Stimulated activated CD8-positive, alpha-beta memory T cell treated with anti-CD3 and anti-CD28 coated beads, Interleukin-12 subunit alpha, Interleukin-12 subunit beta, amount 100 ng/mL, for 4 hours (primary cell): ENCODE data around the gene NDUFA5.
"Not testable (repeated sequence)": the region's sequence is repeated elsewhere in the genome, so short reads cannot be mapped to it uniquely, and the experiment has no call there.

ENCODE experiments used
- DNase-seq: peaks from one replicate; pipeline ENCODE4 v3.0.0-alpha.2; 2020; ENCODE audit warnings: low read depth

NDUFA5 gene

DNA sequence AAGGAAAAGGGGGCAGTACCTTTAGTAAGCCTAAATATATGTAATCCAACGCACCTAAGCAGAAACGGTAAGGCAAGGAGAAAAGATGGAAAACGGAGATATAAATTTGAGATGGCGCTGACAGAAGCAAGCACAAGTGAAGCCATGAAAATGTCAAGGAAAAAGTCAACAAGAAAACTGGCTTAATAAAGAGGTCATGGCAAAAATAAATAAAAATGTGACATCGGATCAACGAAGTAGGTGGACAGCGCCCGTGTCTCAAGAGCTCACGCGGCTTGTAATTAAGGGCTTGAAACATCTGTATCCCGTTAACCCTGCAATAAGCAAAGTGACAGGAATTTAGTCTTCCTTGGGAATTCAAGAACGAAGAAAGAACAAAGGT lies 611 bp downstream of the NDUFA5 start:
- no peak for DNase-seq

DNA sequence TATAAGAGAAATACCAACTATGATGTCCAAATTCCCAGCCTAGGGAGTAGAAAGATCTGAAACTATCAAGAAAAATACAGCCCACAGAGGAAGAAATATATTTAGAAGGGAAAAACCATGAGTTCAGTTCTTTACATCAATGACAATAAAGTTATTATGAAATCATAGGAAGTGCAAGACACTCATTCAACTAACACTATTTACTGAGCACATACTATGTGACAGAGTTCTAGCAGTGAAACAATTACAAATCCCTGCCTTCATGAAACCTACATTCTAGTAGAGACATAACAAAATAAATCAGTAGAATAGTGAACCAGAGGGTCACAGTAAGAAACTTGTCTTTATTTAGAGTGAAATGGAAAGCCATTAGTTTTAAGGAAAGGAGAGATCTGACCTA lies 2.1 kb downstream of the NDUFA5 start:
- DNase-seq, result no peak

DNA sequence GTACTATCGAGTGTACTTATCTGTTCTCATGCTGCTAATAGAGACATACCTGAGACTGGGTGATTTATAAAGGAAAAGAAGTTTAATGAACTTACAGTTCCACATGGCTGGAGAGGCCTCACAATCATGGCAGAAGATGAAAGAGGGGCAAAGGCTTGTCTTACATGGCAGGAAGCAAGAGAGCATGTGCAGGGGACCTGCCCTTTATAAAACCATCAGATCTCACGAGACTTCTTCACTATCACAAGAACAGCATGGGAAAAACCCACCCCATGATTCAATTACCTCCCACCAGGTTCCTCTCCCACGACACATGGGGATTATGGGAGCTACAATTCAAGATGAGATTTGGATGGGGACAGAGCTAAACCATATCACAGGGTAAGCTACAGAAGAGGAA lies 4.5 kb downstream of the NDUFA5 start:
- no peak for DNase-seq

DNA sequence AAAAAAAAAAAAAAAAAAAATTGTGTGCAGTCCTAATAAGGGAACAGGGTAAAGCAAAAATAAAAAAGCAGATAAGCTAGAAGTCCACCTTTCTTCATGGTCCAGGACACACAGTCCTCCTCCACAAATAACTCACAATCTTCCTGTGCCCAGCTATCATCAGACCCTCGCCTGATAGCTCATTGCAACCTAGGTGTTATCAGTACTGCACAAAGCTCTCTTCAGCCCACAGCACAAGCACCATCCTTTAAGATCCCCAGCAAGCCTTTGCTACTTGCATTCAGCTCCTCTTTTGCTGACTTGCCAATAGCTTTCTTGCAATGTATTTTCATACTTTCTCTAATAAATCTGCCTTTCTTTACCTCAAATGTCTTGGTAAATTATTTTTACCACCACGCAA lies 5.0 kb downstream of the NDUFA5 start:
- DNase-seq, result no peak

DNA sequence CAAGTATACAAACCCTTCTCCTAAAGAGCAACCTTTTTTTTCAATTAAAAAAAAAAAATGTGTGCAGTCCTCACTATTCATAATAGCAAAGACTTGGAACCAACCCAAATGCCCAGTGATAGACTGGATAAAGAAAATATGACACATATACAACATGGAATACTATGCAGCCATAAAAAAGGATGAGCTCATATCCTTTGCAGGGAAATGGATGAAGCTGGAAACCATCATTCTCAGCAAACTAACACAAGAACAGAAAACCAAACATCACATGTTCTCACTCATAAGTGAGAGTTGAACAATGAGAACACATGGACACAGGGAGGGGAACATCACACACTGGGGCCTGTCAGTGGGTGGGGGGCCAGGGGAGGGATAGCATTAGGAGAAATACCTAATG lies 5.5 kb downstream of the NDUFA5 start:
- DNase-seq, result not testable (repeated sequence)

DNA sequence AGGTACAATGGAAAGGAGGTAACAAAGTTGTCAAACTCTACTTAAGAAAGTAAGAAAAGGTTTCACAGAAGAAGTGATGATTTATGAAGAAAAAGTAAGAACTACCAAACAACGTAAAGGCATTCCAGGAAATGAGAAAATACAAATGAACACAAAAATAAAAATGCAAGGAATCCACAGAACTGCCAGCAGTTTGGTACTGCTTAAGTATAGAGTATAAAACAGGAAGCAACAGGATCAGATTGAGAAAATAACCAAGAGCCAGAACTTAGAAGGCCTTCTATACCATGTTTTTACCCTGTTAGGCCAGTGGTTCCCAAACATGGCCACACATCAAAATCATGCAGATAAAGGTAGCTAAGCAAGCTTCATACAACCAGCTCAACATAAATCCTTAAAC lies 9.2 kb downstream of the NDUFA5 start:
- no peak for DNase-seq

DNA sequence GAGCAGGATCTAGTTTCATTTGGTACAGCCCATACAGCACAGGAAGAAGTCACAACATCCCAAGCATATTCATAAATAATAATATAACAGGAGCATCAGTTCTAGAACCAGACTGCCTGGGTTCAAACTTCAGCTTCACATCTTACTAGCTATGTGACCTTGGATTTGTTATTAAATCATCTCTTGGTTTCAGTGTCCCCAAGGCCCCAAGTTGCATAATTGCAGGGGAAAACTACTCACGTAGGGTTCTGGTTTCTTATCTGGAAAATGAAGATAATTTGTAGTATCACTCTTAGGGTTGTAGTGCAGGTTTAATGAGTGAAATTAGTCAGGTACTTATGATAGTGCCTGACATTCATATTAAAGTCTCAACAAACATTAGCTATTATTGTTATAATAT lies 17.7 kb downstream of the NDUFA5 start:
- no peak for DNase-seq

DNA sequence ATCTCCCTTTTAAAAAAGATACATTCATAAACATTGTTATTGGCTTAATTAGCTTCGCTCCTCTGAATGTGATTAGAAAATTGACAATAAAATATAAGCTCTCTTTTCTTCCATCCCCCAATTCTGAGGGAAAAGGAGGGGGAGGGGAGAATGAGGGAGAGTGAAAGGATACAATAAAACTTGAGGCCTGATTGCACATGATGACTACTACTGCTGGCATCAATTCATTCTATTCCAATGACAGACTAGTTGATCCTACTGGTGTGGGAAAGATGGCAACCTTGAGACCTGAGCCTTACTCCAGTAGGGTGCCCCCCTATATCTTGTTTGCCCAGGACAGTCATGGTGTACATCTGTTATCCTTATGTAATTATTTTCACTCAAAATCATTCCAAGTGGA lies 18.7 kb downstream of the NDUFA5 start:
- DNase-seq, result no peak

DNA sequence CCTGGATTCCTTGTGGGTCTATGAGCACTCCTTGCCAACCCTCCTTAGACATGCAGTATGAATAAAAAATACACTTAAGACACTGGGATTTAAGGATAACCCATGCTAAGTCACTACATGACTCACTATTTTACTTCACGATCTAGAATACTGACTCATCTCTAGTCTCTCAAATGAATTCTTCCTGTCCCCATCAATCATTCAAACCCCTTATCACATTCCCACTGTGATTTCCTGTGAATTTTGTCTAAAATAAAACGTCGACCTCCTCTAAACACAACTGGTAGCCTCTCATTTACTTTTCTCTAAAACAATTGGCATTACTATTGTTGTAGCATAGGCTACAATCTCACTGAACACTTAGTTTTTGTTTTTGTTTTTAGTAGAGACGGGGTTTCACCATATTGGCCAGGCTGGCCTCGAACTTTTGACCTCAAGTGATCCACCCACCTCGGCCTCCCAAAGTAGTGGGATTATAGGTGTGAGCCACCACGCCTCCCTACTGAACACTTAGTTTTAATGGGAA lies 19.4 kb downstream of the NDUFA5 start:
- DNase-seq, result no peak

DNA sequence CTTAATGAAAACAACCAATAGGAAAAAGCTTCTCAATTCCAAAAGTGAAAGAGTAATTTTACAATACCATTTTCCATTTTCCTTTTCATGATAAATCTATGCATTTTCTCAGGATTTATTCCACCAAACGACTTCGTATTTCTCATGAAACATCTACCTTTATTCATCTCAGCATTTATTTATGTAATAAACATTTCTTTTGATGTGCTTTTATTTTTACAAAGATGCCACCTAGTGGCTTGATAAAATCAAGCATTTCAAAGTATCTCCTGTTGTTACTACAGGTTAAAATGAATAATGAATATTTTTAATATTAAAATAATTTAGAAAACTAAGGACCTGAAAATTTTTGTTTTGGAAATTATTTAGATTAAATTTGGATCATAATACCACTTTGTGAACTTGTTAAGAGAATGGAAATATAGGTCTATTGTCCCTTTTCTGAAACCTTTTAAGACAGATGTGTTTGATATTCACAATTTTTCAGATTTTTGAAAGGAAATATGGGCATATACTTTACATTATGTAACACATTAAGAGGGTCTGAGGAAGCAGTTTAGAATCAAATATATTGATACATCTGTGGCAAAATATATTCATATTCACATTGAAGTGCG lies 20.5 kb downstream of the NDUFA5 start:
- no peak for DNase-seq

DNA sequence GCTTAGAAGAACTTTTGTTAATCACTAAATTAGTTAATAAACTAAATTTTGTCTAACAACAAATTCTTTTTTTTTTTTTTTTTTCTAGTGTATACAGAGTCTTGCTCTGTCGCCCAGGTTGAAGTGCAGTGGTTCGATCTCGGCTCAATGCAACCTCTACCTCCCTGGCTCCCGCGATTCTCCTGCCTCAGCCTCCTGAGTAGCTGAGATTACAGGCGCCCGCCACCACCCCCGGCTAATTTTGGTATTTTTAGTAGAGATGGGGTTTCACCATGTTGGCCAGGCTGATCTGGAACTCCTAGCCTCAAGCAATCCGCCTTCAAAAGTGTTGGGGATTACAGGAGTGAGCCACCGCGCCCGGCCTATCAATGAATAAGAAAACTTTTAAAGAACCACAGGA lies 22.1 kb downstream of the NDUFA5 start:
- DNase-seq, result no peak

DNA sequence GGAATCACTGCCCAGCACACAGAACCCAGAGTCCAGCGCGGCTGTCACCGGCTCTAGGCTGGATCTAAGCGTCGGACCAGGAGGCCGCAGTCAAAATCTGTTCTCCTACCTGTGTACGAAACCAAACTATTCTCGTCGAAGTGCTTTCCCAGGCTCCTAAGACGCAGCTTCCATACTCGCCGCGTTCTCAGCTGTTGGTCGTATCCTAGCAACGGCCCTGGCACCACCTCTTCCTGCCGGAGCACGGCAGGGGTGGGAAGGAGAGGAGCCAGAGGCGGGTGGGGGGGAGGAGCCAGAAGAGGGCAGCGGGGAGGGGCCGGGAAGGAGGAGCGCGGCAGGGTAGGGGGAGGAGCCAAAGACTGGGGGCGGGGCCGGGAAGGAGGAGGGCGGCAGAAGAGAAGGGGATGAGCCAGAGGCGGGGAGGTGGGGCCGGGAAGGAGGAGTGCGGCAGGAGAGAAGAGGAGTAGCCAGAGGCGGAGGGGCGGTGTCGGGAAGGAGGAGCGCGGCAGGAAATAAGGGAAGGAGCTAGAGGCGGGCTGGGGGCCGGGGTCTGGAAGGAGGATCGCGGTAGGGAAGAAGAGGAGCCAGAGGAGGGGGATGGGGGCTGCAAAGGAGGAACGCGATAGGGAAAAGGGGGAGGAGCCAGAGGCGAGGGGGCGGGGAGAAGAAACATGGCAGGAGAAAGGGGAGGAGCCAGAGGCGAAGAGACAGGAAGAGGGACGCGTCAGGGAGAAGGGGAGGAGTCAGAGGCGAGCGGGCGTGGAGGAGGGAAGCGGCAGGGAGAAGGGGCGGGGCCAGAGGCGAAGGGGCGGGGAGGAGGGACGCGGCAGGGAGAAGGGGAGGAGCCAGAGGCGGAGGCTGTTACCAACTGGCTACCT lies 23.0 kb downstream of the NDUFA5 start, which contains the start of gene IQUB:
IQUB (minus strand) TSS at position 213 of the 878 bp plus-strand sequence. CDS start 22,255 bp downstream, outside the sequence.
- peak; percentile 88 for DNase-seq

DNA sequence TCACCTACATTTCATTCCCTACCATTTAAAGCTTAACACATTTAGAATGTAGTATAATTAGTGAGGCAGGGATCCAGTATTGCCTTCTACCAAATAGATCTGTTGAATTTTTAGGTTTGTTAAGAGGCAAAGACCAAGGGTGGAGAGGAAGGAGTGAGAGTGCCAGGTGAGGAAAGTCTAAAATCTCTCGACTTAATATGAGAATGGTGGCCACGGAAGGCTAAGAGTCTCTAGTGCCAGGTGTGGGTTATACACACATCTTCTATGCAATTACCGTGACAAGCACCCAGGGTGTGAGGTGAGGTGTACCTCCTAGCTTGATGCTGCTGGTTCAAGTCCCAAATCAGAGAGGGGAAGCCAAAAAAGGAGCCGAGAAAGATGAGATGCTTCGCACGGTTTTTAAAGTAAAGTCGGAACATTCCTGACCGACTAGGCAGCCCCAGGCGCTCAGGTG lies 23.7 kb downstream of the NDUFA5 start:
- DNase-seq, result no peak

DNA sequence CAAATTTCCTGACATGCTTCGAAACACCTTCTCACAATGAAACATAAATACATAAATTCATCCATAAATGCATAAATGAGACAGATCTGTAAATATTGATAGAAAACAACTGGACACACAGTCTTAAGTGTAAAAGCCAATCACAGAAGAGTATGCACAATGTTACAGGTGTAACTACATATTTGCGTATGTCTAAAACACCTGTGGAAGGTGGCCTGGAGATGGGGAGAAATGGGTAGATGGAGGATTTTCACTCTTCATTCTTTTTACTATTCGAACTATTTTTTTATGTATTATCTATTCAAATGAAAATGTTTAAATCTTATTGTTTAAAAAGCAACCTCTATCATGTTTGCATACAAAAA lies 24.1 kb downstream of the NDUFA5 start:
- DNase-seq, result no peak

DNA sequence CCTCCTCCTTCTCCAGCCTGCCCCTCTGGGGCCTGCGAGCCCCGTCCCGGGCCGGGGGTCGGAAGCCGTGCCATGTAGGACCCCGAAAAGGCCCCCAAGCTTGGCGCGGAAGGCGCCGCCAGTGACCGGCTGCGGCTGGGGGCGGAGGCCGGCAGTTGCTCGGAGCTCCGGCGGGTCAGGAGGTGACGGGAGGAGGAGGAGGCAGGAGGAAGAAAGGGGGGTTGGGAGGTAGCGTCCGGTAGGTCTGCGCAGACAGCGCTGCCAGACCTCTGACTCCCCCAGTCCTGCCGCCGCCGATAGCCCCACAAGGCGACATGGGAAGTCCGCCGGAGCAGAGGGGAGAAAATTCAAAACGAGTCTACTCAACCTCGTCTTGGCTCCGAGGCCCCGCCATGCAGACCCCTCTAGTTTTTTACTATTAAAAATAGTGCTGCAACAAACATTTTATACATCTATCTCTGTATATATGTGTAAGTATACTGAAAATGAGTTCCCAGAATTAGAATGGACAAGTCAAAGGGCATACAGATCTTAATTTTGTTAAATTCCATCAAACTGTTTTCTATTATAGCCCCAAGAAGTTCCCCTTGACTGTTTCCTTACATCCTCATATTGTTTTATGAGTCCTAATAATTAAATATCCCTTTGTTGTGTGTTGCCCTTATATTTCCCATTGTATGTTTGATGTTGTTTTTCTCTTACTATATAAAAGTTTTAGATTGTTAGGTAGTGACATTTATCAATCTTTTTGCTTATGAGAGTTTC lies 24.6 kb downstream of the NDUFA5 start:
- not testable (repeated sequence) for DNase-seq

DNA sequence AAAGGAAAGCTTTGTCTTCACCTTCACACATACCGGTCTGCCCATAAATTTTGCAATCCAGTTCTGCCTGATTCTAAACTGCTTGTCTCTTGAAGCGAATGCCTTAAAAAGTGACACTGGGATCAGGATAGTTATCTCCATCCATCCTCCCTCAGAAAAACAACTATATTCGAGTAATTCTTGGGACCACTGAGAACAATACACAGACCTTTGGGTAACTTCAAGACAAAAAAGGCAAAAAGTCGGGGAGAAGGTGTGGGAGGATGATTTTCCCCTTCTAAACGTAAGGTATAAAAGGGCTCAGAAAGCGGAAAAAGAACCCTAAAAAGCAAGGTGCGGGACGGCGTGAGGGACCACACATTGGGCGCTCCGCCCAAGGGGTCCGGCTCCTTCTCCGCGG lies 25.3 kb downstream of the NDUFA5 start:
- not testable (repeated sequence) for DNase-seq

DNA sequence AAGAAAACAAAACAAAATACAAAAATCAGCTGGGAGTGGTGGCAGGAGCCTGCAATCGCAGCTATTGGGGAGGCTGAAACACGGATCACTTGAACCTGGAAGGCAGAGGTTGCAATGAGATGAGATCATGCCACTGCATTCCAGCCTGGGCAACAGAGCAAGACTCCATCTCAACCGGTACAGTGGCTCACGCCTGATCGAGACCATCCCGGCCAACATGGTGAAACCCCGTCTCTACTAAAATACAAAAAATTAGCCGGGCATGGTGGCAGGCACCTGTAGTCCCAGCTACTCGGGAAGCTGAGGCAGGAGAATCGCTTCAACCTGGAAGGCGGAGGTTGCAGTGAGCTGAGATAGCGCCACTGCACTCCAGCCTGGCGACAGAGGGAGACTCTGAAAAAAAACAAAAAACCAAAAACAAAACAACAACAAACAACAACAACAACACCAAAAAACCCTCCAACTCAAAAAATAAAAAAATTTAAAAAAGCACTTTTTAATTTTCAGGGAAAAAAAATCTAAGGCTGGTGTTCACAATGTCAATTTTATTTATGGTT lies 27.5 kb downstream of the NDUFA5 start:
- DNase-seq, result not testable (repeated sequence)

DNA sequence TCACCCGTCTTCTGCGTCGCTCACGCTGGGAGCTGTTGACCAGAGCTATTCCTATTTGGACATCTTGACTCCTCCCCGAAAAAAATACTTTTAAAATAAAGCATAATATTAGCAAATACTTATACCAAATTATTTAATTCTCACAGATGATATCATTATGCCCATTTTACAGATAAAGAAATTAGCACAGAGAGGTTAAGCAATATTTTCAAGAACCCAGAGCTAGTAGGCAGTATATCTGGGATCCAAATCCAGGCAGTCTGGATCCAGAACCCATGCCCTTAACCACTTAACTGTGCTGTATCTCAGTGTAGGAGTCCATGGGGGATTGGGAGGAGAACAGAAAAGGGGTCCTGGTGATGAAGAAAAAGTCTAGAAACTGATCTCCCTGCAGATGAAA lies 29.4 kb downstream of the NDUFA5 start:
- DNase-seq, result no peak

DNA sequence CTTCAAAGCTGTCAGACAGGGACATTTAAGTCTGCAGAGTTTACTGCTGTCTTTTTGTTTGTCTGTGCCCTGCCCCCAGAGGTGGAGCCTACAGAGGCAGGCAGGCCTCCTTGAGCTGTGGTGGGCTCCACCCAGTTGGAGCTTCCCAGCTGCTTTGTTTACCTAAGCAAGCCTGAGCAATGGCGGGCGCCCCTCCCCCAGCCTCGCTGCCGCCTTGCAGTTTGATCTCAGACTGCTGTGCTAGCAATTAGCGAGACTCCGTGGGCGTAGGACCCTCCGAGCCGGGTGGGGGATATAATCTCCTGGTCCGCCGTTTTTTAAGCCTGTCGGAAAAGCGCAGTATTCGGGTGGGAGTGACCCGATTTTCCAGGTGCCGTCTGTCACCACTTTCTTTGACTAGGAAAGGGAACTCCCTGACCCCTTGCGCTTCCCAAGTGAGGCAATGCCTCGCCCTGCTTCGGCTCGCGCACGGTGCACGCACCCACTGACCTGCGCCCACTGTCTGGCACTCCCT lies 29.8 kb downstream of the NDUFA5 start:
- not testable (repeated sequence) for DNase-seq

DNA sequence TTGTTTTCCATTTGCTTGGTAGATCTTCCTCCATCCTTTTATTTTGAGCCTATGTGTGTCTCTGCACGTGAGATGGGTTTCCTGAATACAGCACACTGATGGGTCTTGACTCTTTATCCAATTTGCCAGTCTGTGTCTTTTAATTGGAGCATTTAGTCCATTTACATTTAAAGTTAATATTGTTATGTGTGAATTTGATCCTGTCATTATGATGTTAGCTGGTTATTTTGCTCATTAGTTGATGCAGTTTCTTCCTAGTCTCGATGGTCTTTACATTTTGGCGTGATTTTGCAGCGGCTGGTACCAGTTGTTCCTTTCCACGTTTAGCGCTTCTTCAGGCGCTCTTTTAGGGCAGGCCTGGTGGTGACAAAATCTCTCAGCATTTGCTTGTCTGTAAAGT lies 31.1 kb downstream of the NDUFA5 start:
- not testable (repeated sequence) for DNase-seq

DNA sequence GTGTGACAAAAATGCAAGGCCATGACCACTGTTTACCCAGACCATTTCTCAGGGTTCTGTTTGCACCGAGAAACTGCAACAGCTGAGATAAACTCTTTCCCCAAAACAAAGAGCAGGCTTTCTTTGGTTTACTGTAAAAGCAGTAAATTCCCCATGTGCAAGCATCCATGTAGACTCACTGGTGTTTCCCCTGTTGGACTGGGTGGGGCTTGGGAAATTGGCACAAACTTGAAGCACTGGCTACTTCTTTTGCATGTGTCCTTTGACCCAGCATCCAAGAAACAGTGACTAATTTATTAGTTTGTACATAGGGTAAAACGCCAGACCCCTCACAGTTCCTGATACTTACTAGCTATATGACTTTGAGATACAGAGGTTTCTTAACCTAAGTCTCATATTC lies 35.6 kb downstream of the NDUFA5 start:
- DNase-seq, result no peak

DNA sequence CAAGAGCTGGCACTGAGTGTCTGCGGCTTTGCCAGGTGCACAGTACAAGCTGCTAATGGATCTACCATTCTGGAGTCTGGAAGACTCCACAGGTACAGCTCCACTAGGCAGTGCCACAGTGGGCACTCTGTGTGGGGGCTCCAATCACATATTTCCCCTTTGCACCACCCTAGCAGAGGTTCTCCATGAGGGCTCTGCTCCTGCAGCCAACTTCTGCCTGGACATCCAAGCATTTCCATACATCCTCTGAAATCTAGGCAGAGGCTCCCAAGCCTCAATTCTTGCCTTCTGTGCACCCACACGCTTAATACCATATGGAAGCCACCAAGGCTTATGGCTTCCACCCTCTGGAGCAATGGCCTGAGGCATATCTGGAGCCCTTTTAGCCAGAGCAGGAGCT lies 52.4 kb downstream of the NDUFA5 start:
- DNase-seq, result no peak
